ENCODE results near the gene VPS45.
"Not testable (repeated sequence)": the region's sequence is repeated elsewhere in the genome, so short reads cannot be mapped to it uniquely, and the experiment has no call there.

VPS45 gene

GRCh38 chr1:150132372-150132771 is 64.8 kb downstream of the VPS45 start:
- no peak for DNase-seq (ENCODE audit: low read depth in 3 of 3)

DNA sequence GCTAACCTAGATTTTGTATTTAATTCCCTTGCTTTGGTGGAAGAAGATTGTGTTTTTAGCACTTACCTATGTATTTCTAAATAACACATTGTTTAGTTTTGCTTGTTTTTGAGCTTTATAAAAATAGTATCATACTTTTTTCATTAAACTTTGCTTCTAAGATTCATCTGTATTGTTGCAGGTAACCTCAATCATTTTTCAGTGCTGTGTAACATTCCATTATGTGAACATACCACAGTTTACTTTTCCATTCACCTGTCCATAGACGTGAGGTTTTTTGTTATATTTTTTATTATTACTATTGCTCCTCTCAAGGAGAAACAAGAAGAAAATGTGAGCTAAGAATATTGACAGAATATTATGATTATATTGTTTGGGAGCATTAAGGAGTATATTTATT is 67.0 kb downstream of the VPS45 start:
- DNase-seq (ENCODE audit: low read depth in 3 of 3): no peak

GRCh38 chr1:150135400-150135799 is 67.8 kb downstream of the VPS45 start:
- DNase-seq (ENCODE audit: low read depth in 3 of 3): not testable (repeated sequence)

GRCh38 chr1:150138044-150138443 is 70.5 kb downstream of the VPS45 start:
- no peak for DNase-seq (ENCODE audit: low read depth in 3 of 3)

DNA sequence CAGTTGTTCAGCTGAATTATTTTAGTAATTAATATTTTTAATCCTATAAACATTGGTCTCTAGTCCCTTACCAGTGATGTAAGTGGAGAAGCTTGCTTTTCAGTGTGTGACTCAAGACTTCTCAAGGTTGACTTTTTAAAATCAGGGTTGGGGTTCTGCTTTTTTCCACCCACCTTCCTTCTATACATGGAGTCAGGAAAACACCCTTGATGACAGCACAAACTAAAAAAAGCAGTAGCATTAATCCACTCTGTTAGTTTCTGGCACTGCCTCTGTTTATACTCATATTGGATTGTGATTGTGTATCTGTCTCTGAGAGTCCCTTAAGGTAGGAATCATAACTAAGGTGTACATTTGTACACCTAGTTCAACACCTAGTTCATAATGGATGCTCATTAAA is 73.9 kb downstream of the VPS45 start:
- no peak for DNase-seq (ENCODE audit: low read depth in 3 of 3)

- no peak for DNase-seq (ENCODE audit: low read depth in 3 of 3)
These were observed 74.5 kb downstream of the VPS45 start for GRCh38 chr1:150142083-150142482.

DNA sequence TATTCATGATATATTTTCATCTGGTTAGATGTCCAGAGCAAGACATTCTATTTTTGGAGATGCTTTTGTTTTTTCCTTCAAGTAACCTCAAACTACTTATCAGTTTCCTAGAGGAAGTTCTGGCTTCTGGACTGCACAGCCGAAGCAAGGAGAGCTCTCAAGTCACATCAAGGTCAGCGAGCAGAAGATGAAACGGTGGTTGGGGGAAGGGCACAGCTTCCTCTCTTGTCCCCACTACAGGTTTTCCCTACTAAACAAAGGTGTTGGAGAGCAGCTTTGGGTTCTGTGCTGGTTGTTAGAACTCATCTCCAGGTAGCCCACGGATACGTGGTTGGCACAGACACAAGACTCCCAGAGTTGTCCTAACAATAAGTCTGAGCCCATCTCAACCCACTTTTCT is 77.0 kb downstream of the VPS45 start:
- no peak for DNase-seq (ENCODE audit: low read depth in 3 of 3)

- not testable (repeated sequence) for DNase-seq (ENCODE audit: low read depth in 3 of 3)
These were observed 78.4 kb downstream of the VPS45 start for GRCh38 chr1:150146016-150146415.

DNA sequence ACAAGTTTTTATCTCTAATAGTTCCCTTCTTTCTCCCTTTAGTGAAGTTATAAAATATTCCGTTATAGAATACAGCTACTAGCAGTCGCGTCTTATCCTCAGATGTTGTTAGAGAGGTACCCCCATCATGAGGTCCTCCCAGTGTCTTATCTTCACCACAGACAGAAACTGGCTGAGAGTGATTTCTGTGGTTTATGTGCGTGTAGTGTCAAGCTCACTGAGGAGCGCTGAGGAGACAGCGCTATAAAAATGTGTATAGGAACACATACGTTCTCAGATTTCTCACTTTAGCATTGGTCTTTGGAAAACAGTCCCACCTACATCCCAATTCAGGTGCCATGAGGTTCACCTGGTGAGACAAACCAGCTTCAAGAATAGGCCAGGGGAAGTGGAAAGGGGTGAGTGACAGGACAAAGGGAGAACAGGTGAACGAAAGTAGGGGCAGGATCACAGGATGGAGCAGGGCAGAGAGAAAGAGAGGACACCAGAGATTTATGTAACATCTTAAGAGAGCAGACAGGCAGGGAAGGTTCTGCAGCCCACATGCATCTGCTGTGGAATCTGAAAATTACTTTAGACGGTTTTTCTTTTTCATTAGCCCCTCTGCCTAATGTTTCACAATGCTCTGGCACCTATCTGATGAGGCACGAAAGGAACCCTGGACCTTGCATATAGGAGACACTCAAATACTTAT is 79.4 kb downstream of the VPS45 start:
- DNase-seq (ENCODE audit: low read depth in 3 of 3): no peak

DNA sequence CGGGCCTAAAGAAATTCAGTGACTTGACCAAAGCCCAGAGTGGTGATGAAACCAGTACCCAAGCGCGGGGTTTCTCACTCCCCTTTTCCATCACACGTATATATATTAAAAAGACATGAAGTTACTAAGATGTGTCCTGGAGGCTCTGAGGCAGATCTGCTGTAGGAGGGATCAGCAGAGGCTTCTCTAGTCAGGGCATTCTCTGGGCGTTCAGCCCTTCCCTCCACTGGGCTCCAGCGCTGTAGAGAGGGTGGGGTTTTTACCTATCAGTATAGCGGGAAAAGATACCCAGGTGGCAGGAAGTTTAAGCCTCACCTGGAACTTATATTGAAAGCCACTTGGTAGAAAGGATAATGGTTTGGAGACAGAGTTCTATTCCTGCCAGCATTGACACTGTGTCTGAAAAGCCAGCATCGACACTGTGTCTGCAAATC is 81.3 kb downstream of the VPS45 start:
- no peak for DNase-seq (ENCODE audit: low read depth in 3 of 3)

- DNase-seq (ENCODE audit: low read depth in 3 of 3): peak; percentile 67 to 80 (median 76)
These were observed 81.9 kb downstream of the VPS45 start, which contains the start of gene PLEKHO1 for GRCh38 chr1:150149271-150150132. Gene PLEKHO1 (plus strand): TSS chr1:150149916. CDS start chr1:150150258, 342 bp downstream.

GRCh38 chr1:150150133-150151021 is 82.8 kb downstream of the VPS45 start:
- DNase-seq (ENCODE audit: low read depth in 3 of 3): peak in 1 of 3 experiments; percentile 26

DNA sequence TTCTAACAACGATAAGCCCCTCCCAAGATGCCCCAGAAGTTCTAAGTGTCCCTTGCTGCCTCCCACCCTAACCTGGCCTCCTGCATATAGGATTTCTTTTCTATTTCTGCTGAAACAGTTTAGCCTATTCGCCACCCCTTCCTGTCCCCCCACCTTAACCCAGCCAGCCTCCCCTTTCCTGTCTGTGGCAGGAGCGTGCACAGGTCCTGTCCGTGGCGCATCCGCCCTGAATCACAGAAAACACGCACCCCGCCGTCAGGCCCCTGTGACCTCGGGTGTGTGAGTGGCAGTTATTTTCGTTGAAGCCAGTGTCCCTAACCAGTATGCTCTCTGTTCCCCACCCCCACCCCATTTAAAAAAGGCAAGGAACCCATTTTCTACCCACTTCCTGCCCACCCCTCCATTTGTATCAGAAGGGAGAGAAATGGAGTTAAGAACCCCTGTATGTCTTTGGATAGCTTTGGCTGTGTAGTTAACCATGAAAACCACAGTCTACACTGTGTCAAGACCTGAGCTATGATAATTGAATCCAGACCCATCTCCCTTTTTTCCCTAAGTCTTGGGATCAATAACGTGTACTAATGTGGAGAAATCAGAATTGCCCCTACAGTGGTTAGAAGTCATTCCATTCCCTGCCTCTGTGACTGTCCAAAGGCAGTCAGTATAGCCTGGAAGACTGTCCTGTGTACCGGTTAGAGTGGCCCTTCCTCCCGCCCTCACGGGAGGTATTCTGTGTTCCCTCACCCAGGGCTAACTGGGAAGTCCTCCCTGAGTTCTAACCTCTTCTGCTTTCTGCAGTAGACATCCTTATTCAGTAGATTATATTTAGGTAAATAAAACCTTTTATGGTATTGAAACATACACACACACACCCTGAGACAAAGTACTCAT is 84.0 kb downstream of the VPS45 start:
- peak in 2 of 3 experiments; percentile 22 to 61 for DNase-seq (ENCODE audit: low read depth in 3 of 3)

GRCh38 chr1:150152182-150152536 is 84.6 kb downstream of the VPS45 start:
- no peak for DNase-seq (ENCODE audit: low read depth in 3 of 3)

DNA sequence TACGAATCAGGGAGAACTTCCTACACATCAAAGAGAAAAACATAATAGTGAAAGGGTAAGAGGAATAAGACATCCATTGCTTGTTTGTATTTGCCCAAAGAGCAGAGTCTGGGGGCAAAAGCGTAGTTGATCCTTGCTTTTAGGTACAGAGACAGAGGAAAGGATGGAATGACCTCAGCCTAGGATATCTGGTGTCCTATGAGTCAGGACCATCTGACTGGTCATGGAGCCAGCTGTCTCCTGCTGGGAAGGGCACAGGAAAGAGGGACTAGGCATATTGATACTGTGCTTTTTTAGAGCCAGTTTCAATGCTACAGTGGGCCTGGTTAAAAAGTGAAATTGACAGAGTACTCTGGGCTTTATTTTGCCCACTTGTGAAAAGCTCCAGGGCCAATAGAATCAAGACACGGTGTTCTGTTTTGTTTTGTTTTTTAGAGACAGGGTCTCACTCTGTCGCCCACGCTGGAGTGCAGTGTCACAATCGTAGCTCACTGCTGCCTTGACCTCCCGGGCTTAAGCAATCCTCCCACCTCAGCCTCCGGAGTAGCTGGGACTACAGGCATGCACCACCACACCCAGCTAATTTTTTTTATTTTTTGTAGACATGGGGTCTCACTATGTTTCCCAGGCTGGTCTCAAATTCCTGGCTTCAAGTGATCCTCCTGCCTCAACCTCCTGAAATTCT is 85.3 kb downstream of the VPS45 start:
- DNase-seq (ENCODE audit: low read depth in 3 of 3): no peak

GRCh38 chr1:150154143-150154542 is 86.6 kb downstream of the VPS45 start:
- DNase-seq (ENCODE audit: low read depth in 3 of 3): no peak

DNA sequence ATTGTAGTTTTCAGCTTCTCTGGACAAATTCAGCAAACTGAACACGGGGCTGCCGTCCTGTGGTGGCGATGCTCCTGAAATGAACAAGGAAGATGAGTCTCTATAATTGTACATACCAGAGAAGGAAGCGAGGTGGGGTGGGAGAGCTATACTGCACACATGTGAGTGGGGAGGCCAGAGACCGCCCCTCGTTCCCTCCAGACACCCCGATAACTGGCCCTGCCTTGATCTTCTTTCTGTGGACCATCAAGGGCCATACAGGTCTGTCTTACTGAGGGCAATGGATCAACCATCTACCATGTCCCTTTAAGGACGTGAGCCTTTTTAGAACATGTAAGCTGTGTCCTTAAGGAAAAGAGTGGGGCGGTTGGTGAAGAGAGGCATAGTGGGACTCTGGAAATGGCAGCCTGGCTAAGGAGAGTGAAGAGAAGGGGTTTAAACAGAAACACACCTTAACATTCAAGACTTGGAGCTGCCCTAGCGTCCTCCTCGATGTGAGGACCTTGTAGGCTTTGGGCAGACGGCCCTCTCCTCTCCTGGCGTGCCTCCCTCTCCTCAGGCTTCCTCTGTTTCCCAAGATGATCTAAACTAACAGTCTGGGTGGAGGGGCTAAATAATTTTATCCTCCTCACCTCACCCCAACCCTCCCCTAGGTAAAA is 88.0 kb downstream of the VPS45 start:
- no peak for DNase-seq (ENCODE audit: low read depth in 3 of 3)

- DNase-seq (ENCODE audit: low read depth in 3 of 3): no peak
These were observed 89.5 kb downstream of the VPS45 start for GRCh38 chr1:150156868-150157603.

- DNase-seq (ENCODE audit: low read depth in 3 of 3): no peak
These were observed 92.0 kb downstream of the VPS45 start for GRCh38 chr1:150159550-150159949.

Measured in stimulated activated CD4-positive, alpha-beta T cell treated with anti-CD3 and anti-CD28 coated beads, TNF-alpha, amount 100 ng/mL, for 4 hours (primary cell).